Suppressor macrophage (primary cell): ENCODE measurements around the gene IL7R.

Experiments
- DNase-seq, 4 experiments: peaks; one replicate each; pipeline ENCODE4 v3.0.0-alpha.2; 2020 to 2022
- total RNA-seq, 17 experiments: gene quantifications; one replicate each; lab custom pipeline; 2026; ENCODE audit warnings: mixed read lengths in 6 of 17, inconsistent platforms in 3 of 17; lab: John Stamatoyannopoulos, UW

Gene IL7R, protein sequence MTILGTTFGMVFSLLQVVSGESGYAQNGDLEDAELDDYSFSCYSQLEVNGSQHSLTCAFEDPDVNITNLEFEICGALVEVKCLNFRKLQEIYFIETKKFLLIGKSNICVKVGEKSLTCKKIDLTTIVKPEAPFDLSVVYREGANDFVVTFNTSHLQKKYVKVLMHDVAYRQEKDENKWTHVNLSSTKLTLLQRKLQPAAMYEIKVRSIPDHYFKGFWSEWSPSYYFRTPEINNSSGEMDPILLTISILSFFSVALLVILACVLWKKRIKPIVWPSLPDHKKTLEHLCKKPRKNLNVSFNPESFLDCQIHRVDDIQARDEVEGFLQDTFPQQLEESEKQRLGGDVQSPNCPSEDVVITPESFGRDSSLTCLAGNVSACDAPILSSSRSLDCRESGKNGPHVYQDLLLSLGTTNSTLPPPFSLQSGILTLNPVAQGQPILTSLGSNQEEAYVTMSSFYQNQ
- 0.91 to 1,162 (median 7.6) reads per million in 17 experiments for total RNA-seq

DNA sequence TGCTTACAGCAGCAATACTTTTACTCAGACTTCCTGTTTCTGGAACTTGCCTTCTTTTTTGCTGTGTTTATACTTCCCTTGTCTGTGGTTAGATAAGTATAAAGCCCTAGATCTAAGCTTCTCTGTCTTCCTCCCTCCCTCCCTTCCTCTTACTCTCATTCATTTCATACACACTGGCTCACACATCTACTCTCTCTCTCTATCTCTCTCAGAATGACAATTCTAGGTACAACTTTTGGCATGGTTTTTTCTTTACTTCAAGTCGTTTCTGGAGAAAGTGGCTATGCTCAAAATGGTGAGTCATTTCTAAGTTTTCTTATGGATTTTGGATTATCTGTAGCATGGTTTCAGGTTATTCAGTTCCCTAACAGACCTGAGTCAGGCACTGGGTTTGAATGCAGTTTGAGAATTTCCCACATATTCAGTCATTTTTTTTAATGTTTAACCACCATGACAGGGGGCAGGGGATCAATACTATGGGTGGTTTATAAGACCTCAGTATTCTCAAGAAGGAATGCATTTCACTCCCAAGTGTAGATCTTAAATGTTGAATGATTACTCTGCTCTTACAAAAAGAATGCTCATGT lies at the start of gene IL7R:
IL7R (plus strand) TSS at position 127 of the 587 bp plus-strand sequence; CDS start at position 214, 87 bp downstream.
- peak; percentile 39 to 84 (median 70) for DNase-seq

DNA sequence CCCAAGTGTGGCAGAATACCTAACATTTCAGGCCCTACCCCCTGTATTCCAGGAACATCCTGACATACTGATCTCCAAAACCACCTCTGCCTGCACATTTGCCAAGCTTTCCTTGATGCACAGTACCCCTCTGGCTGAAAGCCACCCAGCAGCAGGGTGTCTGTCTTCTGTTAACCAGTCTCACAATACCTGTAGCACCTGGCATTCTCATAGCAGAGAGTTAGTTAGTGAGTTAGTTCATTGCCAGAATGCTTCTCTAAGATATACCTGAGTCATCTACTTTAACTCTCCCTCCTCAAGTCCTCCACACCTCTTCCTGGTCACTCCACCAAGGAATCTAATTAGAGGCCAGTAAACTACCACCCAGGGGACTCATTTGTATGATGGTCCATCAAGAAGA lies 46.1 kb upstream of the IL7R start:
- DNase-seq = no peak

DNA sequence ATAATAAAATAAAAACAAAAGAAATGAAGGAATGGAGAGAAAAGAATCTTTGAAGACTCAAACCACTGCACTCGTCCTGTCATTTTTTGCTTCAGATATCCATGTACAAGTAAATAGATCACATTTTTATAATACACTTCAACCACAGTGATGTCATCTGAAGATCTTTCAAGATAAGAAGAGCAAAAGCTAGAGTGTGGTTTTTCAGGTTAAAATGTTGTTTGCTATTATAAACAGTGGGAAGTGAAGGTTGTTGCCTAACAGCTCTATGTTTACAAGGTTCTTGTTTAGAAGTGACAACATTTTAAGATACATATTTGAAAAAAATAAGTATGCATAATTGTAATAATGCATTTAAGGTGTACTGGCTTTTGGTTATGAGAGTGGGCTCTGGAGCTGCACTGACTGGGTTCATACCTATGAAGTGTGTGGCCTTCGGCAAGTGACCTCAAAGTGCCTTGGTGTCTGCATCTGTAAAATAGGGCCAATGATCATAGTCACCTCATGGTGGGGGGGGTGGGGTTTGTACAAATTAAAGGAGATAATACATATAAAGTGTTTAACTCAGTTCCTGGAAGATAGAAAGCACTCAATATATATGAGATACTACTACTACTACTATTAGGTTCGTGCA lies 45.5 kb upstream of the IL7R start:
- no peak for DNase-seq

DNA sequence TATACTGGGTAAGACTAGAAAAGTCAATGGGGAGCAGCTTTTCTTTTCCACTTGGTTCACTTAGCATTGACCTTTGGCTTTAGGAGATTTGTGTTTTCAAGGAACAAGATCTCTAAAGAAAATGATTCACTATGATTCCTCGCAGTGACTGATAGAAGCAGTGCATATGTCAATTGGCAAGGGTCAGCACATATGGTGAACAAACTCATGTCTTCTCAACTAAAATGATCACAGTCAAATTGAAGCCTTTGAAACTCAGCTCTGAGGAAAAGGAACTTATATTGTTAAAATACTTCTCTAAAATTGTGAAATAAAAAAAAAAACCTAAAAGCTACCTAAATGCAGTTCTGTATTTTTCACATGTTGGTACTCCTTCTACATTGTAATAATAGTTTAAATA lies 43.2 kb upstream of the IL7R start:
- DNase-seq = peak in 2 of 4 experiments; percentile 46 to 47

- DNase-seq = peak in 3 of 4 experiments; percentile 17 to 65 (median 24)
Measured at GRCh38 chr5:35815089-35815936, 41.4 kb upstream of the IL7R start.

DNA sequence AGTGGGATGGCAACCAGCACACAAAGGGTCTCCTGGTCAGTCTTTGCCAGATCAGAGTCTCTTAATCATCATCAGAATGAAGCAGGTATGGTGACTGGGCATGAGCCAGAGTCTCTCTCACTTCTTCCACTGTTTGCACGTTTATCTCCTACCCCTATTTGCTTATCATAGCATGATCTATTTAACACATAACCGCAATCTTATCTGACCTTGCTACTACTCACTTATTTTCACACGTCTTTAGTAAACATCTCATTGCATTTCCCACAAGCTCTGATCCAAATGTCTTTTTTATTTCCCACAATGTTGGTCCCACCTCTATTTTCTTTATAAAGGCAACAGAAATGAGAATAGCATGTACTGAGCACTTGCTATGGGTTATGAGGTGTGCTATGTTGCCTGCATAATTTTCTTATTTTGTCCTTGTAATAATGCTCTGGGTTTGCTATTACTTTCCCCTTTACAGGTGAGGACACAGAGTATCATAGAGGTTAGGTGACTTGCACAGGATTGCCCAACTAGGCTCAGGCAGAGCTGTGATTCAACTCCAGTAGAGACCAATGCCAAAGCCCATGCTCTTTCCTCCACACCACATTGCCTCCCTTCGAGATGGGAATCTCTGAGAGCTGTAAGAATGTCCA lies 39.7 kb upstream of the IL7R start:
- DNase-seq = no peak

DNA sequence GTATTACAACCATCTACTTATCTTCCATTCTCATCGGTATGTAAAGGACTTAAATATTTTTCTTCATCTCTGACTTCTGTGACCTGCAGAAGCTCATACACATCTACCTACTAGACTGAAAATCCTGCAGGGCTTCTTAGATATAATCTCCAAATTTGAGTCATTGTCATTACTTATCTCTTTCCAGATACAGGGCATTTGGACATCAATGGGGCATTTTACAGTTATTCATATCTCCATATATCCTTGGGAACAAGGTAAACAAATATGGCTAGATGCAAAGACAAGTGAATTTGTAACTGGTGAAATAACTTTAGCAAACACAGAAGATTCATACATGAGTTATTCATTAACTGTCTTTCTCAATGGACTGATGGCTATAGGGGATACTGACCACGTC lies 37.7 kb upstream of the IL7R start:
- no peak for DNase-seq

GRCh38 chr5:35819668-35820067 lies 37.0 kb upstream of the IL7R start:
- DNase-seq = no peak

DNA sequence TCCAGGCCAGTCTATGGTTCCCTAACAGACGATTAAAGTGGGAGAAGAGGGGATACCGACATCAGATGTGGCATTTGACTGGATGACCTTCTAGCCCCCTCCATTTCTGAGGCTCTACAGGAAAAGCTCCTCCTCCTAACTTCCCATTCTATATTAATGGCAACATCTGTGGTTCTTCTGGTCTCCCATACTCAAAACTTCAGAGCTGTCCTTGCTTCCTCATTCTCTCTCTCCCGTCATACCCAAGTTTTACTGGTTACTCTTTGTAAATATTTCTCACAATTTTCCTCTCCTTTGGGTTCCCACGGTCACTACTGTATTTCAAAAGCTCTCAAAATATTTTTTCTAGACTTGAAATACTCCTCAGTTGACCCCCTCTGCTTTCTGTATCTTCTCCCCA lies 36.0 kb upstream of the IL7R start:
- DNase-seq = peak; percentile 24 to 71 (median 52)

GRCh38 chr5:35821513-35821912 lies 35.2 kb upstream of the IL7R start:
- DNase-seq = no peak

- no peak for DNase-seq
Measured at GRCh38 chr5:35822511-35822910, 34.2 kb upstream of the IL7R start.

- DNase-seq = no peak
Measured at GRCh38 chr5:35823347-35824098, 33.2 kb upstream of the IL7R start.

- DNase-seq = no peak
Measured at GRCh38 chr5:35826056-35826455, 30.6 kb upstream of the IL7R start.

GRCh38 chr5:35826554-35826953 lies 30.1 kb upstream of the IL7R start:
- DNase-seq = no peak

DNA sequence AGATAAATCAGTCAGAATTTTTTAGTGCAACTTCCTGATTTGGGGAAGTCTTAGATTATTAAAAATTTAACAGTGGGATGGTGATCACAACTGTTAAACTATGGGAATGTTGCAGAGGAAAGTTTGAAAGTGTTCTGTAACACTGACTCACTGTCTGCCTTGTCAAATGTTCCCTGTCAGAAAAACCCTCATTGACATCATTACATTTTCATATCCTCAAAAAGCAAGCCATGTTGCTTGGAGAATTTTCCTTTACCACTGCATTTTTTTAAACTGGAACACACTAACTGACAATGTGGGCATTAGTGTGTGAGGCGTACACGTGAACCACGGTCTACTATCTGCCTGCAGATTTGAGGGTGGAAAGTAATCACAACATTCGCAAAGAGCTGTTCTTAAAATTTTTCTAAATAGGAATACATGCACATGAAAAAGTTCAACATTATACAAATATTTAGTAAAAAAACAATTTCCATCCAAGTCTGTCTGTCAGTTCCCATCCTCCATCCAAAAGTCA lies 28.6 kb upstream of the IL7R start:
- DNase-seq = peak in 3 of 4 experiments; percentile 4 to 44 (median 35)

GRCh38 chr5:35830587-35830986 lies 26.1 kb upstream of the IL7R start:
- no peak for DNase-seq

DNA sequence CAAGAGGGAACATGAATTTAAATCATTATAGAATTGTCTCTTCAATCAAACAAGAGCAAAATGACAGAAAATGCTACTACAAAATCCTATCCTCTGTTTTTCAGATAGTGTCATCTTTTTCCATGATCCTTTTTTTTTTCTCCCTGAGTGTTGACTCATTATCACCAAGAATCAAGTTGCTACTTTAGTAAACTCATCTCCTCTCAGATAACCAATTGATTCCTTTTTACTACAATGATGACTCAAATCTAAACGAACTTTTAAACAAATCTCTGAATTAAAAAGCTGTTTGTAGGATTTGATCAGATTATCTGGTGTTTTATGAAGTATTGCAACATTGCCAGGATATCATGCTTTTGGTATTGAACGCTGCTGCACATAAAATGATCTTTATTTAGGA lies 23.9 kb upstream of the IL7R start:
- no peak for DNase-seq

- DNase-seq = no peak
Measured at GRCh38 chr5:35833224-35833623, 23.5 kb upstream of the IL7R start.

DNA sequence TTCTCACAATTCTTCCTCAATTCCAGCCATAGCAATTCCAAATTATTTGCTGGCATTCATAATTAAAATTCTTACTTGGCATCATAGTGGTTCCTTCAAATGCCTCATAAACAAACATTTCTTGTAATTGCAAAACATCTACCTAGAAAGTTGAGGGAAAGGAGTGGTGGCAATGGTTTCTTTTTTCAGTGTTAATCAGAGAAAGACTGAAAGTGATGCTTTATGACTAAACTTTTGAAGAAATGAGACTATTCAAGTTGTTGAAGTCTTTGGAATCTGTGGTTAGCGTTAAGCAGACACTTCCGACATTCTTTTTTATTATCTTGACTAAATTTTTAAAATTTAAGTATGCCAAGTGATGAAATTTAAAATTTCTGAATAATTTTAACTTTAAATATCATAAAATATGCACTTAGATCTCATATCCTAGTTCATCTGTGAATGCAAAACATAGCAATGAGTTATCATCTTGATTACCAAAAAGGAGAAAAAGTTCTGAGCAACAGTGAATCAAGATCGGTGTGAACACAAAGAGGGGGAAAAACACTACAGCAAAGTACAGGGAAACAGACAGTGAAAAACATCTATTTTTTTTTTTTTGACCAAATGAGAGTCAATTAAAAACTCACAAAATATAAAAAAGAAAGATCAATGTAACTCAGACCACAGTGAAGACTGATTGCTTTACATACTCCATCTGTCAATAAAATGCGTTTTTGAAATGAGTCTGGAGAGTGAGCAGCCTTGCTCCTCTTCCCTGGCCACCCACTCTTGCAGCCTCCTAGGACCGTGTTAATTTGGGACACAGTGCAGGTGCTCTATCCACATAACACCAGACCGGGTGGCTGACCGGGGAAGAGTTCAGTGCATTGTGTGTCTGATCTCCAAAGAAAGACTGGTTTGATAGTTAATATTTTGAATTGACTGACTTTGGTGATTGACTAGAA lies 20.6 kb upstream of the IL7R start:
- no peak for DNase-seq
